Retinal pigment epithelial cell (primary cell): ENCODE data around the gene HNRNPLL.

ENCODE experiments used
- DNase-seq: peaks from one replicate; pipeline ENCODE4 v3.0.0-alpha.2; 2010; ENCODE audit warnings: low read depth
- H3K4me3 ChIP-seq: 2 replicates; pipeline ENCODE4 v1.5.1; 2011; ENCODE audit warnings: mild to moderate bottlenecking, low read length, control low read depth, moderate library complexity
- CTCF ChIP-seq: conservative IDR thresholded peaks from 2 replicates; pipeline ENCODE4 v1.5.1; 2011; ENCODE audit warnings: low read depth, low read length, control low read depth, inconsistent platforms

HNRNPLL gene

GRCh38 chr2:38605298-38605830 lies 2.6 kb upstream of the HNRNPLL start:
- no peak overlapping the region for H3K4me3 ChIP-seq
- TF ChIP-seq CTCF, result no peak
- DNase-seq, result no peak

GRCh38 chr2:38603402-38604290 lies 918 bp upstream of the HNRNPLL start:
- peak; percentile 36 for DNase-seq
- H3K4me3 ChIP-seq, result peak overlapping the region; percentile 90
- peak; percentile 95 for TF ChIP-seq CTCF

GRCh38 chr2:38602136-38602731 lies 494 bp downstream of the HNRNPLL start:
- H3K4me3 ChIP-seq, result peak overlapping the region; percentile 90
- TF ChIP-seq CTCF, result no peak
- DNase-seq, result no peak

GRCh38 chr2:38601463-38602135 lies 1.1 kb downstream of the HNRNPLL start:
- H3K4me3 ChIP-seq, result peak overlapping the region; percentile 90
- TF ChIP-seq CTCF, result no peak
- DNase-seq, result no peak

GRCh38 chr2:38600921-38601455 lies 1.7 kb downstream of the HNRNPLL start:
- peak overlapping the region; percentile 90 for H3K4me3 ChIP-seq
- DNase-seq, result no peak
- no peak for TF ChIP-seq CTCF

- no peak for DNase-seq
- TF ChIP-seq CTCF, result no peak
- peak overlapping the region; percentile 90 for H3K4me3 ChIP-seq
Observed at GRCh38 chr2:38600242-38600891, 2.4 kb downstream of the HNRNPLL start.
